Stimulated activated CD4-positive, alpha-beta T cell treated with anti-CD3 and anti-CD28 coated beads, TNF-alpha, amount 100 ng/mL, for 4 hours (primary cell): ENCODE measurements around the gene ZNF655.
"Not testable (repeated sequence)": the region's sequence is repeated elsewhere in the genome, so short reads cannot be mapped to it uniquely, and the experiment has no call there.

Experiments
- DNase-seq, 3 experiments: peaks; one replicate each; pipeline ENCODE4 v3.0.0-alpha.2; 2020; ENCODE audit warnings: low read depth in 3 of 3

Gene ZNF655

DNA sequence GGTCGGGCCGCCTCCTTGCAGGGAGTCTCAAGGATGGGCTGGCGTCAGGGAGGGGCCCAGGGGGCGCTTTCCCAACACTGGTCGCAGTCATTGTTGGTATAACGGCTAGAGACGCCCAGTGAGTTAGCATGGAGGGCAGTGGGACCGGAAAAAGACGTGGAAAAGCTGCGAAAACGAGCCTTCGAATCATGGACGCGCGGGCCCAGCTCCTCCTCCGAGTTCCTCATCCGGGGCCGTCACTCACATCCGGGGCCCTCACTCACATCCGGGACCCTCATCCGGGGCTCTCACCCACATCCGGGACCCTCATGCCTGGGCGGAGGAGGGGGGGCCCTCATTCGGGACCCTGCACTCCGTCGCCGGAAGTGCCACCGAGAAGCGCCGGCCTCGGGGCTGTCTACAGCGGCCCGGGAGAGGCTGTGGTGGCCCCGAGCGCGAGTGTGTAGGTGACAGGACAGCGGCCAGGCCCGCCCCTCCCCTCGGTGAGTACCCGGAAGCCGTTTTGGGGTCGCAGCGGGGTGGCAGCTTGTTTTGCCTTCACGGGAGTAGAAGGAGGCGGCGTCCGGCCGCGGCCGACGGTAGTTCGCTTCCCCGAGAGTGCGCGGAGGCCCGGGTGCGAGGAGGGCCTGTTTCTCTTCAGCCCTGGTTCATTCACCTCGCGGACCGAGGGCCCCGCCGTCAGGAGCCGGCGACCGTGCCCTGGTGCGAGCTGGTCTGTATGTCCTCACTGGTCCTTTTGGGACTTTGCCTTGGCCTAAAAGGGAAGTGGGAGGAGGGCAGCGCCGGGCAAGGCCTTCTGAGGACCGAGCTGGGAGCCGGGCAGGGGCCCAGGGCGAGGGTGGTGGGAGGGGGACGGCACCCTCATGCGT is at the start of gene ZNF655:
Gene ZNF655 (plus strand): TSS at position 337 of the 869 bp plus-strand sequence. CDS start 1,918 bp downstream, outside the sequence.
- peak; percentile 73 to 78 (median 73) for DNase-seq

GRCh38 chr7:99514050-99514449 is 44.4 kb upstream of the ZNF655 start:
- no peak for DNase-seq

GRCh38 chr7:99521399-99521798 is 37.0 kb upstream of the ZNF655 start:
- DNase-seq: no peak

- no peak for DNase-seq
Measured at GRCh38 chr7:99525713-99526440, 32.6 kb upstream of the ZNF655 start.

DNA sequence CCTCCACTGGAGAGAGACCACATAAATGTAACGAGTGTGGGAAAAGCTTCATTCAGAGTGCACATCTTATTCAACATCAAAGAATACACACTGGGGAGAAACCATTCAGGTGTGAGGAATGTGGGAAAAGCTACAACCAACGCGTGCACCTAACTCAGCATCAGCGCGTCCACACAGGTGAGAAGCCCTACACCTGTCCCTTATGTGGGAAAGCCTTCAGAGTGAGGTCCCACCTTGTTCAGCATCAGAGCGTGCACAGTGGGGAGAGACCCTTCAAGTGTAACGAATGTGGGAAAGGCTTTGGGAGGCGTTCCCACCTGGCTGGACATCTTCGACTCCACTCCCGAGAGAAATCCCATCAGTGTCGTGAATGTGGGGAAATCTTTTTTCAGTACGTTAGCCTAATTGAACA is 27.1 kb upstream of the ZNF655 start:
- no peak for DNase-seq

DNA sequence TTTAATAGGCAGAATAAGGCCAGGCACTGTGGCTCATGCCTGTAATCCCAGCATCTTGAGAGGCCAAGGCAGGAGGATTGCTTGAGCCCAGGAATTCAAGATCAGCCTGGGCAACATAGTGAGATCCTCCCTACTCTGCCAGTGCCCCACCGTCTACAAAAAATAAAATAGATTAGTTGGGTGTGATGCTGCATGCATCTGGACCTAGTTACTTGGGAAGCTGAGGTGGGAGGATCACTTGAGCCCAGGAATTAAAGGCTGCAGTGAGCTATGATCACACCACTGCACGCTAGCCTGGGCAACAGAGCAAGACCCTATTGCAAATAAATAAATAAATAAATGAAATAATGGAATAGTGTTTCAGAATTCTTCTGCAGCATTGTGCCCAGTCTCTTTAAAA is 22.8 kb upstream of the ZNF655 start:
- no peak for DNase-seq

- DNase-seq: no peak
Measured at GRCh38 chr7:99539213-99539811, 19.1 kb upstream of the ZNF655 start.

- DNase-seq: no peak
Measured at GRCh38 chr7:99540542-99540941, 17.9 kb upstream of the ZNF655 start.

DNA sequence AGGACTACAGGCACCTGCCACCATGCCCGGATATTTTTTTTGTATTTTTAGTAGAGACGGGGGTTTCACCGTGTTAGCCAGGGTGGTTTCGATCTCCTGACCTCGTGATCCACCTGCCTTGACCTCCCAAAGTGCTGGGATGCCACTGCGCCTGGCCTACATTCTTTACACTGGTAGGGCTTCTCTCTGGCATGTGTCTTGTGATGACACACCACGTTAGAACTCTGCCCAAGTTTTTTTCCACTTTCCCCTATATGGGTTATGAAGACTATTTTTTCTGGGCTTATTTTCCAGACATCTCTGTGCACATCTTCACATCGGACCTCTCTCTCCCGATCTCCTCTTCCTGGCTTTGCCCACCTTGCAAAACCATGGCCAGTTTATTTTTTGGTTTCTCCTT is 17.2 kb upstream of the ZNF655 start:
- DNase-seq: no peak

GRCh38 chr7:99543081-99543671 is 15.3 kb upstream of the ZNF655 start:
- DNase-seq: no peak

DNA sequence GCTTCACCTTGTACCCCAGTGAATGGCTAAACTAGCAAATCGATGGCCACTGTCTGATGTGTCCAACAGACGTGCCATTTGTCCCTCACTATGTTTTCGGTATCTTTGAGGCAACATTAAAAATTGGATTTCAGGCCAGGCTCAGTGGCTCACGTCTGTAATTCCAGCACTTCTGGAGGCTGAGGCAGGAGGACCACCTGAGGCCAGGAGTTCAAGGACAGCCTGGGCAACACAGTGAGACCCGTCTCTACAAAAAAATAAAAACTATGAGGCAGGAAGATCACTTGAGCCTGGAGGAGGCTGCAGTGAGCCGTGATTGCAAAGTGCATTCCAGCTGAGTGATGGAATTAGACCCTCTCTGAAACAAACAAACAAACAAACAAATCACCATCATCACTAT is 14.5 kb upstream of the ZNF655 start:
- no peak for DNase-seq

- DNase-seq: not testable (repeated sequence)
Measured at GRCh38 chr7:99545308-99545707, 13.1 kb upstream of the ZNF655 start.

DNA sequence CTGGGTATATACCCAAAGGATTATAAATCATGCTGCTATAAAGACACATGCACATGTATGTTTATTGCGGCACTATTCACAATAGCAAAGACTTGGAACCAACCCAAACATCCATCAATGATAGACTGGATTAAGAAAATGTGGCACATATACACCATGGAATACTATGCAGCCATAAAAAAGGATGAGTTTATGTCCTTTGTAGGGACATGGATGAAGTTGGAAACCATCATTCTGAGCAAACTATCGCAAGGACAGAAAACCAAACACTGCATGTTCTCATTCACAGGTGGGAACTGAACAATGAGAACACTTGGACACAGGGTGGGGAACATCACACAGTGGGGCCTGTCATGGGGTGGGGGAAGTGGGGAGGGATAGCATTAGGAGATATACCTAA is 8.9 kb upstream of the ZNF655 start:
- not testable (repeated sequence) for DNase-seq

- DNase-seq: no peak
Measured at GRCh38 chr7:99551334-99551733, 7.1 kb upstream of the ZNF655 start.

- DNase-seq: peak; percentile 66 to 74 (median 71)
Measured at GRCh38 chr7:99551767-99552463, 6.5 kb upstream of the ZNF655 start, which contains the start of gene FAM200A. TSS of gene FAM200A (minus strand) at chr7:99552114. CDS start at chr7:99548407, 3,707 bp downstream.

- no peak for DNase-seq
Measured at GRCh38 chr7:99553039-99553438, 5.4 kb upstream of the ZNF655 start.

DNA sequence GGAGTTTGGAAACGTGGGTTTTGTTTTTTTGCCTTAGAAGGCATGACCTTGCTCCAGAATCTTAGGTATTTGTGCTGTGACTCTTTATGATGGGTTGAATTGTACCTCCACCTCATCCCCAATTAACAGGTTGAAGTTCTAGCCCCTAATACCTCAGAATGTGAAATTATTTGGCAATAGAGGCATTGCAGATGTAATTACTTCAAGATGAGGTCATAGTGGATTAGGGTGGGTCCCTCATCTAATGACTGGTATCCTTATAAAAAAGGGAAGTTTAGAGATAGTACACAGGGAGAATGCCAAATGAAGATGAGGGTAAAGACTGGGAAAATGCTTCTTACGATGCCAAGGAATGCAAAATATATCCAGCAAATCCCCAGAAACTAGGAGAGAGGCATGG is 3.5 kb upstream of the ZNF655 start:
- DNase-seq: no peak

GRCh38 chr7:99557196-99557607 is 1.2 kb upstream of the ZNF655 start:
- no peak for DNase-seq

GRCh38 chr7:99557940-99558305 is 519 bp upstream of the ZNF655 start:
- DNase-seq: no peak

GRCh38 chr7:99559175-99559915 is 903 bp downstream of the ZNF655 start:
- no peak for DNase-seq
